Measurements from ENCODE around the gene LSP1. TPM values are rescaled to one million over a fixed set of nuclear protein-coding genes. Genes with fewer than 3 reads are reported as not detected.

LSP1 gene
- total and polyA plus RNA-seq, 2 donors from 2014 or later = 8.4 to 26.1 TPM

DNA sequence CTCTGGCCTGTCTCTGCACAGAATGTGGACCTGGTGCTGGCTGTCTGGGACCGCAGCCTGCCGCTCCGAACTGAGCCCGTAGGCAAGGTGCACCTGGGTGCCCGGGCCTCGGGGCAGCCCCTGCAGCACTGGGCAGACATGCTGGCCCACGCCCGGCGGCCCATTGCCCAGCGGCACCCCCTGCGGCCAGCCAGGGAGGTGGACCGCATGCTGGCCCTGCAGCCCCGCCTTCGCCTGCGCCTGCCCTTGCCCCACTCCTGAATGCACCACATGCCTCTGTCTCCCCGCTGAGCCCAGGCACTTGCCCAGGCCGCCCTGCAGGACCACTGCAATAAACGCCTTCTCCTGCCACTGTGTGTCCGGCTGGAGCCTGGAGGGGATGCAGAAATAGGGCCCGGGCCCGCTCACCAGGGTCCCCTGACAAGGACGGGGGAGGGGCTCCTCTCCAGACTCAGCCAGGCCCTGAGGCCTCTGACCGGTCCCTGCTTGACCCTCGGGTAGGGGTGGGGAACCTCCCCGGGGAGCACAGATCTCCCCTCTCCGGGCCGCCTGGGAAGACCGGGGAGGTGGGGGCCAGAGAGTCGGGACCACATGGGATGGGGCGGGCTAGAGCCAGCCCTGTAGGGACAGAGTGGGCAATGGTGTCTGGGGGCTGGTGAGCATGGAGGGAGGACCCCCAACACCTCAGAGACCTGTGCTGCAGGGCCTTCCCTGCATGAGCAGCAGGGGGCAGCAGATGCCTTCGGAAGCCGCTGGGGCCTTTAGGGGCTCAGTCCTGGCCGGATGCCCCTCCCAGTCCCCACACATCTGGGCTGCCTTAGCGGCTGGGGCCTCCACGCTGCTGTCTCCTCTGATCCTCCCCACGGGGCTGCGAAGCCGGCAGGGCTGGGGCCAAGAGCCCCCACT lies 15.5 kb upstream of the LSP1 start:
- no peaks in the 10 kb centered on the region for H3K27me3 ChIP-seq (ENCODE audit: control insufficient read depth, insufficient read depth, low read length)
- DNase-seq (peak; percentile 84 to 91 (median 87)), FAIRE-seq (no peak)
- H3K4me1 ChIP-seq (ENCODE audit: control insufficient read depth in 2 of 3, insufficient read depth in 2 of 3, low read depth in 1 of 3, low read length in 3 of 3) = peaks cover 0 to 8% (median 0%) of the 10 kb centered on the region in 3 donors
- no peak overlapping the region for H3K9ac ChIP-seq (ENCODE audit: low read length in 3 of 3)
- H3K9me3 ChIP-seq (ENCODE audit: control insufficient read depth in 2 of 3, insufficient read depth in 1 of 3, low read length in 3 of 3) = no peaks in the 10 kb centered on the region
- no peaks in the 10 kb centered on the region for H3K36me3 ChIP-seq (ENCODE audit: control insufficient read depth in 2 of 3, insufficient read depth in 3 of 3, low read length in 3 of 3)
- TF ChIP-seq, protein P1, sequence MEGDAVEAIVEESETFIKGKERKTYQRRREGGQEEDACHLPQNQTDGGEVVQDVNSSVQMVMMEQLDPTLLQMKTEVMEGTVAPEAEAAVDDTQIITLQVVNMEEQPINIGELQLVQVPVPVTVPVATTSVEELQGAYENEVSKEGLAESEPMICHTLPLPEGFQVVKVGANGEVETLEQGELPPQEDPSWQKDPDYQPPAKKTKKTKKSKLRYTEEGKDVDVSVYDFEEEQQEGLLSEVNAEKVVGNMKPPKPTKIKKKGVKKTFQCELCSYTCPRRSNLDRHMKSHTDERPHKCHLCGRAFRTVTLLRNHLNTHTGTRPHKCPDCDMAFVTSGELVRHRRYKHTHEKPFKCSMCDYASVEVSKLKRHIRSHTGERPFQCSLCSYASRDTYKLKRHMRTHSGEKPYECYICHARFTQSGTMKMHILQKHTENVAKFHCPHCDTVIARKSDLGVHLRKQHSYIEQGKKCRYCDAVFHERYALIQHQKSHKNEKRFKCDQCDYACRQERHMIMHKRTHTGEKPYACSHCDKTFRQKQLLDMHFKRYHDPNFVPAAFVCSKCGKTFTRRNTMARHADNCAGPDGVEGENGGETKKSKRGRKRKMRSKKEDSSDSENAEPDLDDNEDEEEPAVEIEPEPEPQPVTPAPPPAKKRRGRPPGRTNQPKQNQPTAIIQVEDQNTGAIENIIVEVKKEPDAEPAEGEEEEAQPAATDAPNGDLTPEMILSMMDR (IDR thresholded peaks at IDR 0.05; ENCODE audit: borderline replicate concordance, extremely low read depth, insufficient read depth) = peak; percentile 83
- no peak overlapping the region for H3K27ac ChIP-seq (ENCODE audit: low read depth in 2 of 2, low read length in 2 of 2)
- intact Hi-C loops (cut with DNase I) = loop anchor here (10.0 kb wide), 1 partner anchor 317 kb away; no protein-coding TSS in a partner anchor
- H3K4me3 ChIP-seq (ENCODE audit: low read length in 3 of 3) = no peak overlapping the region

DNA sequence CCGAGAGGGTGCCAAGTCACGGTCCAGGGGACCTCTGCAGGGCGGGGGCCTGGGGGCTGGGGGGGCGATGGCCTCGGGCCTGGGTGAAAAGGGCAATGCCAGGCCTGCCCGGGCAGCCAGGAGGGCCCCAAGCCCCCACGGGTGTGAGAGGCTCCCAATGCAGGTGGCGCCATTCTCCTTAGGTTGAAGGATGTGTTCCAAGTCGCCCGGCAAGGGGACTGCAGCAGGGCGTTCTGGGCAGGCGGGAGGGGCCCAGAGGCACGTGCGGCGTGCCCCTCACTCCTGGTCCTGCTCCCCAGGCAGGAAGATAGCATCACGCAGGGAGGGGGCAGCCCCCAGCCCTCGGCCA lies 14.8 kb upstream of the LSP1 start:
- Histone ChIP-seq H3K4me1 (ENCODE audit: control insufficient read depth in 2 of 3, insufficient read depth in 2 of 3, low read depth in 1 of 3, low read length in 3 of 3) (peaks cover 0 to 8% (median 0%) of the 10 kb centered on the region in 3 donors), H3K36me3 (ENCODE audit: control insufficient read depth in 2 of 3, insufficient read depth in 3 of 3, low read length in 3 of 3) (no peaks in the 10 kb centered on the region), H3K4me3 (ENCODE audit: low read length in 3 of 3) (no peak overlapping the region), H3K27me3 (ENCODE audit: control insufficient read depth, insufficient read depth, low read length) (no peaks in the 10 kb centered on the region), H3K27ac (ENCODE audit: low read depth in 2 of 2, low read length in 2 of 2) (no peak overlapping the region), H3K9me3 (ENCODE audit: control insufficient read depth in 2 of 3, insufficient read depth in 1 of 3, low read length in 3 of 3) (no peaks in the 10 kb centered on the region), H3K9ac (ENCODE audit: low read length in 3 of 3) (no peak overlapping the region)
- intact Hi-C loops (cut with DNase I) = loop anchor here (10.0 kb wide), 1 partner anchor 317 kb away; no protein-coding TSS in a partner anchor
- FAIRE-seq (no peak), DNase-seq (peak in 1 of 5 donors; percentile 38)
- TF ChIP-seq, protein P1 (IDR thresholded peaks at IDR 0.05; ENCODE audit: borderline replicate concordance, extremely low read depth, insufficient read depth) = no peak

DNA sequence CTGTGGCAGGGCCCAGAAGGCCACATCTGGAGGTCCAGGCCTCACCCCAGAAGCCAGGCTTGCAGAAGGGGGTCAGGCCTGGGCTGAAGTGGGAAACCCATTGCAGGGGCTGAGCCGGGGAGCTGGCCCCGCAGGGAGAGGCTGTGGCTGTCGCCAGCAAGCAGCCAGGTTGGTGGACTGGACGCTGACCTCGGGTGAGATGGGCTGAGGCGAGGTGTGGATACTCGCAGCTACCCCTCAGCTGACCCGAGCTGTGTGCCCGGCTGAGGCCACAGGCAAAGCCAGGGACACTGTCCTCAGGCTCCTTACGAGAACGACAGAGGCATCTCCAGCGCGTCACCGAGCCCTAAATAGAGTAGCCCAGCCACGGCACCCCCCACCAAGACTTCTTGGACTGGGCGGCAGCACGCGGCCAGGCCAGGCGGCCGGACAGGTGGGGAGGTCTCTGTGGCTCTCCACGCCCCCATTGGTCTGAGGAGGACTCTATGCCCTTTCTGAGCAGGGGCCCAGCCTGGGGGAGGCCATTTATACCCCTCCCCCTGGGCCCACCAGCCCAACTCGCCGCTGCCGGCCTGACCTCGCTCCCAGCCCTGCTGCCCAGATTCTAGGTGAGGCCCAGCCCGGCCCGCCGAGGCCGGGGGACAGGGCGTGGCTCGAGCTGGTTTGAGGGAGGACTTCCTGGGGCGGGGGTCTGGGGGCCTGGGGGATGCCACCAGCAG lies 14.3 kb upstream of the LSP1 start, which contains the start of gene TNNI2:
Gene TNNI2, plus strand, starts transcription at position 556 of the 719 bp plus-strand sequence. CDS start 716 bp downstream, outside the sequence.
- Histone ChIP-seq H3K27ac (ENCODE audit: low read depth in 2 of 2, low read length in 2 of 2) (no peak within 1 kb of the TSS), H3K36me3 (ENCODE audit: control insufficient read depth in 2 of 3, insufficient read depth in 3 of 3, low read length in 3 of 3) (no peaks in the 10 kb centered on the region), H3K4me1 (ENCODE audit: control insufficient read depth in 2 of 3, insufficient read depth in 2 of 3, low read depth in 1 of 3, low read length in 3 of 3) (peaks cover 0 to 8% (median 0%) of the 10 kb centered on the region in 3 donors), H3K9me3 (ENCODE audit: control insufficient read depth in 2 of 3, insufficient read depth in 1 of 3, low read length in 3 of 3) (no peaks in the 10 kb centered on the region), H3K4me3 (ENCODE audit: low read length in 3 of 3) (no peak within 1 kb of the TSS), H3K9ac (ENCODE audit: low read length in 3 of 3) (no peak within 1 kb of the TSS), H3K27me3 (ENCODE audit: control insufficient read depth, insufficient read depth, low read length) (no peaks in the 10 kb centered on the region)
- DNase-seq (peak in 1 of 5 donors; percentile 74), FAIRE-seq (no peak)
- TF ChIP-seq, protein P1 (IDR thresholded peaks at IDR 0.05; ENCODE audit: borderline replicate concordance, extremely low read depth, insufficient read depth) = no peak
- intact Hi-C loops (cut with DNase I) = loop anchor here (10.0 kb wide), 1 partner anchor 316 kb away; no protein-coding TSS in a partner anchor
